Breast epithelium (tissue), 3 donors: ENCODE data around the gene SEM1.

Experiments used
- POLR2A ChIP-seq: fragments of 450-650 bp; IDR thresholded peaks from one replicate; pipeline ENCODE4 v1.6.1; 2016; ENCODE audit warnings: antibody characterized with exemption, mild to moderate bottlenecking, moderate library complexity
- POLR2AphosphoS5 ChIP-seq, 3 donors: sonication (generic); formaldehyde crosslinking; IDR thresholded peaks; one replicate each; pipeline ENCODE4 v1.6.1; 2017; ENCODE audit warnings: antibody characterized with exemption in 3 of 3
- TF ChIP-seq, protein P1 (sequence below), 3 donors: fragments of 450-650 bp; IDR thresholded peaks; one replicate each; pipeline ENCODE4 v1.5.1; 2016 to 2017; ENCODE audit warnings: antibody characterized with exemption in 3 of 3, mild to moderate bottlenecking in 3 of 3, moderate library complexity in 3 of 3

DNA sequence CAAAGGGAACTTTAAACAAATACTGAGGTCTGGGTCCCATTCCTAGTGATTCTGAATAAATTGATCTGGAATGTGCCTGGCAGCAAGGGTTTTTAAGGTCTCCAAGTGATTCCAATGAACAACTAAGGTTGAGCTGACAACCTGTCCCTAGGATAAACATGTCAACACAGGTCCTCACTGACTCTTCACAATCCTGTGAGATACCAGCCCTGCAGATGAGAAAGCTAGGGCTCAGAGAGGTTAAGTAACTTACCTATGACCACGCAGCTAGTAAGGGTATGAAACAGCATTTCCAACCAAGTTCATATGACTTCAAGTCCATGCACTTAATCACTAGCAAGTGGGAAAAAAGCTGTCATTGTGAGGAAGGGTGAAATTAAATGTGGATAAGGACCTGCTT is 44.0 kb downstream of the SEM1 start:
- TF ChIP-seq, protein P1, sequence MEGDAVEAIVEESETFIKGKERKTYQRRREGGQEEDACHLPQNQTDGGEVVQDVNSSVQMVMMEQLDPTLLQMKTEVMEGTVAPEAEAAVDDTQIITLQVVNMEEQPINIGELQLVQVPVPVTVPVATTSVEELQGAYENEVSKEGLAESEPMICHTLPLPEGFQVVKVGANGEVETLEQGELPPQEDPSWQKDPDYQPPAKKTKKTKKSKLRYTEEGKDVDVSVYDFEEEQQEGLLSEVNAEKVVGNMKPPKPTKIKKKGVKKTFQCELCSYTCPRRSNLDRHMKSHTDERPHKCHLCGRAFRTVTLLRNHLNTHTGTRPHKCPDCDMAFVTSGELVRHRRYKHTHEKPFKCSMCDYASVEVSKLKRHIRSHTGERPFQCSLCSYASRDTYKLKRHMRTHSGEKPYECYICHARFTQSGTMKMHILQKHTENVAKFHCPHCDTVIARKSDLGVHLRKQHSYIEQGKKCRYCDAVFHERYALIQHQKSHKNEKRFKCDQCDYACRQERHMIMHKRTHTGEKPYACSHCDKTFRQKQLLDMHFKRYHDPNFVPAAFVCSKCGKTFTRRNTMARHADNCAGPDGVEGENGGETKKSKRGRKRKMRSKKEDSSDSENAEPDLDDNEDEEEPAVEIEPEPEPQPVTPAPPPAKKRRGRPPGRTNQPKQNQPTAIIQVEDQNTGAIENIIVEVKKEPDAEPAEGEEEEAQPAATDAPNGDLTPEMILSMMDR (IDR thresholded peaks at IDR 0.05), result no peak
- TF ChIP-seq POLR2A, result no peak
- no peak for TF ChIP-seq POLR2AphosphoS5 (IDR thresholded peaks at IDR 0.05)
